Stimulated activated CD4-positive, alpha-beta T cell treated with anti-CD3 and anti-CD28 coated beads, Interleukin-12 subunit alpha, Interleukin-12 subunit beta, amount 100 ng/mL, for 24 hours (primary cell): ENCODE measurements around the gene ZNF516.
A peak's percentile ranks its signal among the peaks of the same experiment; 100 is the strongest.

Experiments
- DNase-seq, 2 experiments: peaks; one replicate each; pipeline ENCODE4 v3.0.0-alpha.2; 2020; ENCODE audit warnings: low read depth in 2 of 2

ZNF516 gene

DNA sequence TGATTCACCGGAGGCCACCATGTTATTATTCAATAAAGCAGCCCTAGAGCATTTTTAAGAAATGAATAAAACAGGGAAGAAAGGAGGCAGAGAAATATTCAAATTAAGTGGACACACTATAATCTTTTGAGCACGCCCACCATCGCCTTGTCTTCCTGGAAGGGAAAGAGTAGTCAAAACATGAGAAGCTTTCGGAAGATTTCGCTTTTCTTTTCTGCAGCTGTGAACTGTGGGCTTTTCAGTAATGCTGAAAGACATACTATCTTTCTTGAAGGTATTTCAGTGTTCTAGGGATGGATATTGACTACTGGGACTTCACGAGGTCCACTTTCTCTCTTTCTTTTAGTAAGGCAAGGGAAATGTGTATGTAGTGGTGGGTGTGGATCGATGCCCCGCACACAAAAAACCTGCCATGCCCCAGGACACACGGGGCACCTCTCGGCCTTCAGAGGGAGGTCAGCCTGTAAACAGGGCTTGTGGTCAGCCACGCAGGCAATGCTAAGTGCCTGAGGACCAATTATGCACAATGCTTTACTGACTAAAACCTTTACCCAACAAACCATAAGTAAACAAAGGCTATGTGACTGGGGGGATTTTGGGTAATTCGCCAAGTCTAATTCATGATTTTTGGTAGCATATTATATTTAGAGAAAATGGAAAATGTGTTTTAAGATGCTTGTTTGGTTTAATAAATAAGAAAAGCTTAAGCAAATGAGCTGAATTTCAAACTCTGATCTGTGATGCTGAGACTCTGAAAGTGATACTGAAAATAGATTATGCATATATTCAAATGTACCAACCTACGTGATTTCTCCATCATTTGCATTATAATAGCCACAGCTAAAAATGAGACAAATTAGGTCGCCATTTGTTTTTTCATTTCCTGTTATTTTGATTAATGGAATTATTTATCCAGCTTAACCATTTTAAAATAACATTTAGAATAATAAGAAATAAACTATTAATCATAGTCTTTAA lies 130.5 kb downstream of the ZNF516 start:
- DNase-seq: no peak

DNA sequence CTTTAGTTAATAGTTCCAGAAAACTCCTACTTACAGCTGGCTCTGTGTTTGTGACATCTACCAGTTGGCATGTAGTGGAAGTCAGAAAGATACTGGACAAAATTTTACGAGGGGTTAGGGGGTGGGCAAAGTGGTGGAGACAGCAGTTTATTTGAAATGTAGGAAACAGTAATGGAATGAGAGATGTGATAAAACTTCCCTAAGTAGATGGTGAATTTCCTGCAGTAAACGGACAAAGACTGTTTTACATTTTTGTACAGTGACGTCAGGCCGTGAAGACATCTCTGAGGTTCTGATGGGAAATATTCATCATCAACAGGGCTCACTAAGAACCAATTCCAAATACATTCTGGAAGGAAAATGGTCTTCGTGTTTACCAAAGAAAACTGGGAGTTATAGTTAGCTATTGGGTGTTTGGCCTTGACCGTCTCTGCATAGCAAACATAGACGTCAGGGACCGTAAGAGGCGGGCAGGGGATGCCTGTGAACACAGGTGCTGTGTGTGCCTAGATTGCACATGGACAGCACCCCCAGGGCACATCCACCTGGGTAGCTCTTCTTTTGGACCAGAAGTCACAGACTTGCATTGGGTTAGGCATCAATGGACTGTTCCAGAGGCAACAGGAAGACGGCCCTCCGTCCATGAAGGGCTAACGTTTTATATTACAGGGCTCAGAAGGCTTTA lies 131.5 kb downstream of the ZNF516 start:
- no peak for DNase-seq

DNA sequence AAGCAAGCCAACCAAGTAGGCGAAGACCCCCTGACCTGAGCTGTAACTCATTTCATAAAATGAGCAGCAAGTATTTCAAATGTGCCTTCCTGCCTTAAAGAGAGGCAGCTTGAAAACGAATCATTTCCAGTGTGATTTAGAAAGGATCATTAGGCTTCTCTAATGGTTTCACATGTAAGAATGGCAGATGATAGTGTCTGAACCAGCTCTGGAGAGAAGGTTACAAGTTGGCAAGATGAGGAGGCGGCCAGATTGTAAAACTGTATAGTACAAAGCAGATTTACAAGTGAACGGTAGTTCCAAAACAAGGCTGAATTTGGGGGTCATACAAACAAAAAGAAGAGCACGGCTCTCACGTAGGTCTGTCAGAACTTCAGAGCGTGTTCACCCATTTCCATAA lies 132.4 kb downstream of the ZNF516 start:
- DNase-seq: no peak

DNA sequence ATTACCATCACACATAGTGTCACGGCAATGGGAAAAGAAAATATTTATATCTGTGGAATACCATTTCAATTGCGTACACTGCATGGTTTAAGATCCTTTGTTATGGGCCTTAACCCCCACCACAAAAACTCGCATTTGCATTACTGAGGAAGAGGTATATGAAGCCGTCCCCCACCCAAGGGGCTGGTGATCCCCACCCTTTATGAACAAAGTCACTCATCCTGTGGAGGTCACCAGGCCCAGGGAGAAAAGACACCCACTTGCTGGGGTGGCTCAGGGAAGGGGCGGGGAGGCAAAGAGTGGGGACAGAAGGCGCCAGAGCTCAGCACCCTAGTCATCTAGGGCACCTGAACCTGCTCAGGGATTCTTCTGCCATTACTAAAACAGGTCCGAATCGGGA lies 133.8 kb downstream of the ZNF516 start:
- no peak for DNase-seq

DNA sequence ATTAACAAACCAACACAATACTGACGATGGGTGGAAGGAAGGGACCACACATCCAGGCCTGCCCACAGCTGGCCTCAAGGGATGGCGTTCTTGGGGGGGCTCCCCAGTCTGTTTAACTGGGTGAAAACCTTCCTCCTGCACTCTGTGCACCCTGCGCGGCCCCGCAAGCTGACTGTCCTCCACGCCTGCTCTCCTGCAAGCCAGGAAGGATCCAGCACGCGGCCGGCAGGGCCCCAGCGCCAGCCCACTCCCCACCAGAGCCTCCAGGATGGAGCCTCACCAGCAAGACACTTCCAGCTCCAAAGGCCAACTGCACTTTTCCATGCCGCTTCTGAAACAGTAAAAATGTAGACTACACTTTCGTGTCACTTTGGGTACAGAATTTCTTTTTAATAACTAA lies 135.1 kb downstream of the ZNF516 start:
- DNase-seq: no peak

DNA sequence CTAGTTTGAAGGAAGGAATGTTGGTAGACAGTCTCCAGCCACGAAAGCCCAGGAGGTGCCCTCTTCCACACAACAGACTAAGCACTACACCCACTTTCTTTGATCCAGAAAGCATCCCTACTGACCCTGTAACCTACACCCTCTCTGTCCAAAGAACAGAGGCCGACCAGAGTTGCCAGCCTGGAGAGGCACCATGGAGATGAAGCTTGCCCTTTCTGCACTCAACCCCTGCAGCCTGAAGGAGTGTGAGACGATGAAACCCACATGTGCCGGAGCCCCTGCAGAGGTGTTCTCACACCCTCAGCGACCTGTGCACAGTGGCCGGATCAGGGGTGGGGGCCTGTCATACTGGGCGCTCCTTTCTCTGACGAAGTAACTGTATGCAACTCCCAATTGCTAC lies 136.3 kb downstream of the ZNF516 start:
- DNase-seq: no peak

DNA sequence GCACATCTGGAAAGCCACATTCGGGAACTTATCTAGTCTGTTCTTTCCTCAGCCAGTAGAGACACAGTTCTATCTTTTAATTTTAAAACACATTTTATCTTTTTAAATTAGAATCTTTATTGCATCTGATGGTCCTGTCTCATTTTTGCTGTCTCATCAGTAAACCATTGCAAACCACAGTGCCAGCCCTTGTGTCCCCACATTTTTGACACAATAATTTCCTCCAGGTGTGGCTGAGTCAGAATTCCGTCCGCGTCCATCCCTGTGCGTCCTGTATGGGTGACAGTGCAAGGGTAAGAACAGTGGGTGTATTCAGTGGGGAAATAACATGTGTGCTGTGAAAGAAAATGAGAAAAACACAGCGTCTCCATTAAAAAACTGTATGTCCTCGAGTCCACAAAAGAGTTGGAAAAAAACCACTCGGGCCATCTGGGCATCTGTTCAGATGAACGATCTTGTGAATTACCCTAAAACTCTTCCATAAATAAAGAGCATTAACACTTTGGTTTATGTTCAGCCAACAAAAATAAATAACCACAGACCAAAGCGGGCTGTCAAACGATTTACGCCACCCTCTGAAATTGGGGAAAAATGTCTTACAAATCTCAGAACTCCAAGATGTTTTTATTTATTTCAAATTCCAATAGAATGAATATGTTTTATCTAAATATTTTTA lies 137.3 kb downstream of the ZNF516 start:
- no peak for DNase-seq

DNA sequence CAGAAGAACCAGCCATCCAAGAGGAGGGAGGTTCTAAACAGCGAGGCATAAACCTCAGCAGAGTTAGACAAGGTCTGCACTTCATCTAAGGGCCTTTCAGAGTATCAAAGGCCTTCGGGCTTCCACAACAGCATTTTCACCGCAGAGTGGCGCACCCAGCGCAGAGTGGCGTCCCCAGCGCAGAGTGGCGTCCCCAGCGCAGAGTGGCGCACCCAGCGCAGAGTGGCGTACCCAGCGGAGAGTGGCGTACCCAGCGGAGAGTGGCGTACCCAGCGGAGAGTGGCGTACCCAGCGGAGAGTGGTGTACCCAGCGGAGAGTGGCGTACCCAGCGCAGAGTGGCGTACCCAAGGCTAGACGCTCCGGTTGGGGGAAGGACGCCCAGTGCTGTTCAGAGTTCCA lies 137.9 kb downstream of the ZNF516 start:
- DNase-seq: no peak

DNA sequence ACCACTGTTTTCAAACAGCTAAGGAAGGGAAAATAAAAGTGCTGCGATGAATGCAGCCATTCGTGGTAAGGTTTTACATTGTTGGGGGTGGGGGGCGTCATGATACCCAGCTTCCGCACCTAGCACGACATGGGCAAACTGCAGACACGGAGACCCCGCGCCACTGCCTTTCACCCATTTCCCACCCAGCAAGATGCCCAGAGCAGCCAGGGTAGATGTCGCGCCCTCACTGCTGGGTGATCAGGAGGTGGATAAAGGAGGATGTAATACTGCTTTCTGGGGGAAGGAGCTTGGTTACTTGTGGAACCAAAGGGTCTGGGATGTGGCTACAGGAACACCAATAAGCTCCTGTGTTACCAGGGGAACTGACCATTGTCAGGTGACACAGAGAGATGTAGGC lies 138.4 kb downstream of the ZNF516 start:
- DNase-seq: no peak

DNA sequence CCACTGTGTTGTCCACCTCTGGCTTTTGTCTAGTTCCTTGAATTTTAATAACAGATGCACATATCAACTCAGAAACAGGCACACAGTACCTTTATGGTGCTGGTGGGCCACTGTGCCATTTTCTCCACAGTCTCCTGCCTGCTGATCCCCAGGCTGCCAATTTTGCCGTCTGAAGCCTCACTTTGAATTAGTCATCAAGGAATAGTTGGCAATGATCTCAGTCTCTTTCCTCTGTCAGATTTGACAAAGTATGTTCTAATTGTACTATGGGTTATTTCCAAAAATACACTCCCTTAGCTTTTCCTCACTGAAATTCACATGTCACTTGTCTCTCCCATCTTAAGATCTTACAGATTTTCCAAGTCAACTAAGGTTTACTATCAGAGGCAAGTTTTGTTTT lies 140.7 kb downstream of the ZNF516 start:
- no peak for DNase-seq

DNA sequence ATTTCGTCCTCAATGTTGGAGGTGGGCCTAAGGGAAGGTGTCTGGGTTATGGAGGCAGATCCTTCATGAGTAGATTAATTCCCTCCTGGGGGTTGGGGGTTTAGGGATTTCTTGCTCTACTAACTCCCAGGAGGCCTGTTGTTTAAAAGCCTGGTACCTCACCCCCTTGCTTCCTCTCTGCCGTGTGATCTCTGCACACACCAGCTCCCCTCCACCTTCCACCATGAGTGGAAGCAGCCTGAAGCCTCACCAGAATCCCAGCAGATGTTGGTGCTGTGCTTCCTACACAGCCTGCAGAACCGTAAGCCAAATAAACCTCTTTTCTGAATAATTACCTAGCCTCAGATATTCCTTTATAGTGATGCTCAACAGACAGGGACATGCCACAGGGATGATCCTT lies 141.5 kb downstream of the ZNF516 start:
- no peak for DNase-seq

DNA sequence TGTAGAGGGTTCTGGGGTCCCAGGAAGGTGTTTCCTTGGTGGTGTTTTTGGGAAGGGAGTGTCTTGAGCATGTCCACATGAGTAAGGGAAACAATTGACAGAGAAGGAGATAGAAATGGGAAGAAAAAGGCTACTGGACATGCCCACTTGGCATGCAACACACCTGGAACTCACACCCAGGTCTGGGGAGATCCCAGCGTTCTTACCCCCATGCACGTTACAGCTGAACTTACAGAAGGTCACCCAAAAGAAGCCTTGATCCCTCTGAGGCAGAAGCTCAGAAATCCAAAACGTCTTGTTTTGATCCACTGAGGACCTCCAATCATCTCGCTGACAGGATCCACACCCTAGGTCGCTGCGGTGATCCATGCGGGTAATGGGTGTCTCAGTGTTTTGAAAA lies 142.0 kb downstream of the ZNF516 start:
- no peak for DNase-seq

DNA sequence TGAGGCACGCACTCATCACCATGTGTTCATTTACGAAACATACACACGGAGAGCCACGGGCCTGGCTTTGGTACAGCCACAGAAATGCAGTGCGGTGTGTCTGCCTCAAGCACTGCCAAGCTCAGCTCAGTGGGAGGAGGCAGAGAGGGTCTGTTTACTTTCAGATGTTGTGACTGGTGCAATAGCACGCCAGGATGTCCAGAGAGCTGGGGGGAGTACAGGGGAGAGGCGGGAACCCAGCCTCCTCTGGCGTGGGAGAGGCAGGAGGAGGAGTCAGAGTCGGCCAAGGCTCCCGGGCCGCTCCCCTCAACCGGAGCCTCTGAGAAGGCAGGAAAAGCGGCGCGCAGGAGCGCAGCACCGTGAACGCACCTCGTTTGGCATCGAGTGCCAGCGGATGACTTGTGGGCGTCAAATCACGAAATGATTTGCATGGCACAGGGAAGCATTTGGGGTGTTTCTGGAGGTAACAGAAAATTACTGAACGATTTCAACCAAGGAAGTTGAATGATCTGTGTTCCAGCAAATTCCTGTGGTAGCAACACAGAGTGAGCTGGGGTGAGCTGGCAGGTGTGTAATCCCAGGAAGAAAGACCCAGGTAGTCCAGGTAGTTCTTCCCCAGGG lies 143.0 kb downstream of the ZNF516 start:
- DNase-seq: no peak

DNA sequence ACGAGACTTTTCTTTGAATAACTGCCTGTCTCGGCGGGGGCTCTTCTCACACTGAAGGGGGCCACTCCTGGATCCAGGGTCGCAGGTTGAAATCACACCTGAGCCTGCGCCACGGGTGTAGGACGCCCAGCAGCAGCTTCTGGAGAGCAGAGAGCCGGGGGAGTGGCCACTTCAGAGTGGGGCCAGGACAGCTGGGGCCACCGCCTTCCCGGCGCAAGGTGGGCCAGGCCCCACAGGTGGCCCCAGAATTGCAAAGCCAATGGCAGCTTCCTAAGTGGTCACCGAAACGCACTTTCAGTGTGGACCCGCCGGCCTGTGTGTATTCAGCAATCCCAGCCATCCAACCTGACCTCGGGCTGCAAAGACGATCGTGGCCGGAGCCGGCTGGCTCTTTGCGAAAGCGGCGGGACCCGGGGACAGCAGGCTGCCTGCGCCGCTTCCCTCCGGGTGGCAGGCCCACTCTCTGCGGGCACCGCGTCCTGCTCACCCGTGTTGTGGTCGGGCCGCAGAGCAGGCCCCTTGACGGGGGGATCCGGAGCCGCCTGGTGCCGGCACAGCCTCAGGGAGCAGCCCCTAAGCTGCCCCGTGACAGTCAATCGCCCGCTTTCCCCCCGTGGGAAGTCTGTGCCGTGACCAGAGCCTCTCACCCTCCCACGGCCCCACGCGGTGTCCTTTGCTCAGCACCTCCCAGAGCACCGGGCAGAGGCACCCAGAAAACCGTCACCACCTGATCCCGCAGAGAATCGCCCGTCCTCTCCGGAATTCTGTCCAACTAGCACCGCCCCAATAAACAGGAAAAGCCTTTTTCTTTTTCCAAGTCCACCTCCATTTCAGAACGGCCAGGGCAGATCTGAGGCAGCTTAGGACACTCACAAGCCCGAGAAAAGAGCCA lies 144.7 kb downstream of the ZNF516 start:
- DNase-seq: no peak

DNA sequence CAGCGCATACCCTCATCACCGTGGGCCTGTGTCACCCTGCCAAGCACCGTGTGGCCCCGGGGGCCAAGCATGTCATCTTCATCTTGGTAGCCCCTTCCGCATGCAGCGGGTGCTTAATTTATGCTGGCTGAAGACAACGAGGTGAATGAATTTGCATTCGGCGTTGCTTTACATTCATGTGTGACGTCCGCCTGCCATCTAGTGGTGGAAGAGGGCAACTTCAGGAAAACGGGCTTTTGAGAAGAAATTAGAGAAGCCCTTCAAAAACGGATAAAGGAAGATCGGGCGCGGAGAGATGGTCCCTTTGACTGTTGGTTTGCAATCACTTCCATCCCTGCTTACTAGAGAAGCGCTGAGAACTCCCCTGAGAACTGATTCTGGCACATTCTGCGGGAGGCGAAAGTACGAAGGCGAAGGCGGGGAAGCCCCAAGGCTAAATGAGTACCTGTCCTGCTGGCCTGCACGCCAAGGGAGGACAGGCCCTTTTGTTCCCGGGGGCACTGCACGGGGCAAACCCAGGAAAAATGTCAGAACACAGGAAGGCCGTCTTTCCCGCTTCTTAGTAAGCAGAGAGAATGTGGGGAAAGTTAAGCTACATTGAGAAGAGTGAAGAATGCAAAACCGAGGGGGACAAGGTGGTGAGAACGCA lies 145.9 kb downstream of the ZNF516 start:
- DNase-seq: peak; percentile 33 to 60

DNA sequence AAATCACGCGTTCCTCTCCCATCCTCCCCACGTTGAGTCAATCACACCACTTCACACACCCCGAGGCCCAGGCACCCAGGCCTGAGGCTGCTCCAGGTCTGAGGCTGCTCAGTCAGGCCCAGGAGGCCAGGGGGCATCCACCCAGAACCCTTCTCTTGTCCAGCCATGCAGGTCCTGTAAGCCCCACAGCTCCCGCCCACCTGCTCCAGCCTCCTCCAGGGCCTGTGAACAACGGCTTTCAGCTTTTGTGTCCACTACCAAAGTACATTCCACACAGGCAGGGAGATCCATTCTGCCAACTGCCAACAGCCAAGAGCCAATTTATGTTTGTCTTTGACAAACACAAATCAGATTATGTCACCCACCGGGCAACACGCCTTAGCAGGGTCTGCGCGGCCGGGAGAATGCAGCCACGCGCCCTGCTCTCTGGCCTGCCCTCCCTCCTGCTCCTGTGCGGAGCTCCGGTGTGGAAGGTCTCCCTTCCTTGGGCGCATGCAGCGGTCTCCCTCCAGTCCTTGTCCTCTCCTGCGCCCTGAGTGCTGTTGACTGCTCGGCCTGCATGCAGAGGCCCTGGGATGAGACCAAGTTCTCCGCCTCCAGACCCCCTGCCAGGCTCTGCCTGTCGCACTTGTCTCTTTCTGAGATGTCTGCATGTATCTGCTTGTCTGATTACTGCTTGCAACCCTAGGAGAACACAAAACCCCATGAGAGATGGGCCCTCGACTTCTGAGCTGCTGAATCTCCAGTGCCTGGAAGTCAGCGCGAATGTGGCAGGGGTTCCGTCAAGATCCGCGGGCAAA lies 146.6 kb downstream of the ZNF516 start:
- DNase-seq: no peak

DNA sequence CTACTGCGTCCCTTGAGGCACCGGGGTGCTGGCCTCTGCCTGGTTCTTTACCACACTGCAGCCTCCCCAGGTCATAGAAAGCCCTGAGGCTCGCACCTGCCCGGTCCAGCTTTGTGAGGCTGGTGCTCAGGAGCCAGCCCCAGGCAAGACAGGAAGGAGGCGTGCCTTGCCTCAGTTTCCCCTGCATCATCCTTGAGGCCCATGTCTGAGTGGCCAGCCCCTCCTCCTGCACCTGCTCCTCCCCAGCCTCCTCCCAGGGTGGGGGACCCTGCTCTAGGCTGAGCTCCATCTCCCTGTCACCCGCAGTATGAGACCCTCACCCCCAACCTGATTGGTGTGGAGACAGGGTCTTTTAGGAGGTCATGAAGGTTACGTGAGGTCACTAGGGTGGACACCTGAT lies 147.7 kb downstream of the ZNF516 start:
- no peak for DNase-seq

DNA sequence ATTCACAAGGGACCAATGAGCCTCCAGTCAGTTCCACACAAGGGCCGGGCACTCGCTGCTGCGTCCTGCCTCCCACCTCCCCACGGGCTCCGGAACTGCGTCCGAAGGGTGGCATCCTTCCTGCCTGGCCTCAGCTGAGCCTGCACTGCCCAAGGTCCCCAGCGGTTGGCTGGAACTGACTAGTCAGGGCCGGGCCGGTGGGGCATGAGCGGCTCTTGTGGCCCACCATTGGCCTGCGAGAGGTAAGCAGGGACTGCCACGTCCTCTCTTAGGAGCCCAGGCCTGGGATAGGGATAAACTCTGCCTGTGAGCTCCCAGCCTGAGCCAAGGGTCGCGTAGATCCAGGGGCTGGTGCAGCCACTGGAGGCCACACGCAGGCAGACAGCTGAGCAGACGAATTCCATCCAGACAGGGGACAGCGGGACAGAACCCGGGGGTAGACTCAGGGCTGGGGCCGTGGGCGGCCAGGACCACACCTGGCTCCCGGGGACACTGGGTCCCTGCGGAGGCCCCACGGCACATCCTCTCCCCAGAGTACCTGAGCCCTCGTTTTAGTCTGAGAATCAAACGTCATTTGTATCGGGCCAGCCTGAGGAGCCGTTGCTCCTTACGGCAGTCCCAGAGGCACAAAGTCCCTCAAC lies 148.4 kb downstream of the ZNF516 start:
- DNase-seq: no peak

DNA sequence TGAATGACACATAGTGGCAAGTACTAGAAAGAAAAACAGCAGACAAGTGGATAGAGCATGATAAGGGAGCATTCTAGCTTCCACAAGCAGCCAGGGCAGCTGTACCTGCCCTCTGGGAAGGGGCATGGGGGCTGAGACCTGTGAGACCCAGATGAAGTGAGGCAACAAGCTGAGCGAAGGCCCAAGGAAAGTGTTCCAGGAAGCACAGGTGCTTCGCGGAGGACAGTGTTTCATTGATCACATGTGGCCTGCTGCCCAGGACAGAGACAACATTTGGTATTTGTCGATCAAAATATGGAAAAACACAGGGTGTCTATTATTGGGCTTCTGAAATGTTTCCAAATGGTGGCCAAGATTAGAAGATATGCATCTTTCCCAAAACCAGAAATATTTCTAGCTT lies 149.1 kb downstream of the ZNF516 start:
- no peak for DNase-seq
